Putamen (tissue), 1 donor: ENCODE measurements around the gene LAMA5.

ENCODE experiments used
- DNase-seq: peaks from one replicate; pipeline ENCODE4 v3.0.0-alpha.2; 2016; ENCODE audit warnings: low spot score

LAMA5 gene

DNA sequence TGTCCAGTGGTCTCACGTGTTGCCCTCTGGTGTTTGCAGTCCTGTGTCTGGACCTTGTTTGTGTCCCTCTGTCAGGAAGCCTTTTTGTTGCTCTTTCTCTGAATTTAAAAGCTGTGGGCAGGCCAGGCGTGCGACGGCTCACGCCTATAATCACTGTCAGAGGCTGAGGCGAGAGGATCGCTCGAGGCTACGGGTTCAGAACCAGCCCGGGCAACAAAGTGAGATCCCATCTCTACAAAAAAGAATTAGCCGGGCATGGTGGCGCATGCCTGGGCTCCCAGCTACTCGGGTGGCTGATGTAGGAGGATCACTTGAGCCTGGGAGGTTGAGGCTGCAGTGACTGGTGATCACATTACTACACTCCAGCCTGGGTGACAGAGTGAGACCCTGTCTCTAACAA is 100.3 kb downstream of the LAMA5 start:
- DNase-seq = no peak

DNA sequence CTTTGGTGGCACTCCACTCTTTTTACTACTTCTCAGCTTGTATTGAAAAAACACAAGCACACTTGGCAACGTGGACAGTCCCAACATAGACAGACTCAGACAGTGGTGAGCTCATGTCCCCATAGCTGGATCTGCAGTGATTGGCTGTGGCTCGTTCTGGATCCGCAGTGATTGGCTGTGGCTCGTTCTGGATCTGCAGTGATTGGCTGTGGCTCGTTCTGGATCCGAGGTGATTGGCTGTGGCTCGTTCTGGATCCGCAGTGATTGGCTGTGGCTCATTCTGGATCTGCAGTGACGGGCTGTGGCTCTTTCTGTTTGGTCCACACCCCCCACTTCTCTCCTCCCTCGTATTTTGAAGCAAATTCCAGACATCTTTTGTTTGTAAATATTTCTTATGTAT is 100.8 kb downstream of the LAMA5 start:
- DNase-seq = no peak

DNA sequence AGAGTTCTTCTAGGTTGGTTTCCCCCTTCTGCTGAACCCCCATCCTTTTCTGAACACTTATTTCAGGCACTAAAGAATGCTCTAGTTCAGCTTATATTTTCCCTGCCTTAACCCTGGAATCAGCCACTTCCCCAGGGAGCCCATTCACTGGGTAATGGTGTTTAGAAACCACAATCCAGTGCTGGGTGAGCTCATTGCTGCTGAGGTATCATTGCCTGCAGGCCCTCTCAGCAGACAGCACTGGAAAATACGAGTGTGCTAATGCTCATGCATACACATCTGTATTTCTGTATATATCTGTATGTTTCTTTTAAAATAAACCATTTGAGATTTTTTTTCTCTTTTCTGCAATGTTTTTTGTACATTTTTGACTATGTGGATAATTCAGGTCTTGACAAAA is 101.7 kb downstream of the LAMA5 start:
- no peak for DNase-seq

GRCh38 chr20:62263396-62263795 is 103.7 kb downstream of the LAMA5 start:
- DNase-seq = no peak

GRCh38 chr20:62262064-62262463 is 105.0 kb downstream of the LAMA5 start:
- DNase-seq = no peak

- DNase-seq = no peak
Observed at GRCh38 chr20:62259294-62259565, 107.9 kb downstream of the LAMA5 start.
